CD4-positive, alpha-beta T cell treated with Interleukin-17A for 4 hours (primary cell): Measurements from ENCODE around the gene MRPL38.
"Not testable (repeated sequence)": the region's sequence is repeated elsewhere in the genome, so short reads cannot be mapped to it uniquely, and the experiment has no call there.

Experiments used
- DNase-seq: peaks from one replicate; pipeline ENCODE4 v3.0.0-alpha.2; 2020; ENCODE audit warnings: mixed read lengths

Gene MRPL38

DNA sequence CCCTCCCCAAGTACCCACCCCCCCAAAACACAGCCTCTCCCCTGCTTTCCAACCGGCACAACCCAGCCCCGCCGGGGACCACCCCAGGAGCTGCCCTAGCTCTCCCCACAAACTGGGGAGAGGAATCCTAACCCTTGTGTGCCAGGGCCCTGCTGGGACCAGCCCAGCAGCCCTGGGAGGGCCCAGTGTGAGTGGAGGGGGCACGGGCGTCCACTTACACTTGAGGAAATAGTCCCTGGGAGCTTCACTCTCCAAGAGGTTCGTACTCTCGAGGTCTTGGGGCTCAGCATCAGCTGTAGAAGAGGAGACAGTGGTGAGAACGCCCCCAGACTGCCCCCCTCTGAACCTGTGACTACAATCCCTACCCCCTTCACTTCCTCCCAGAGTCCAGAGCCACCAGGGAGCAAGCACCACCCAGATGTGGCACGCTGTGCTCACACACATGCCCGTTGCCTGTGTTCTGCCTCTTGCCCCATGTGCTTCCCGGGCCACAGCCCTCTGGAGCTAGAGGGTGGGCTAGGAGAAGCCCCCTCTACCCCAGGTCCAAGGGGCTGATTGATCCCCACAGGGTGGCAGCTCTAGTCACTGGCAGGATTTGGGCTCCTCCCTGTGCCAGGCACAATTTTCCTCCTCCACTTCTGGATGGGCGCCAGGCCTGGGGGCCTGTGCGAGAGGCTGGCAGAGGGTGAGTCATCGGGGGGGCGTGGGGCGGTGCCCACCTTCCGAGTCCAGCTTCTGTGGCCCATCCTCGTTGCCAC is 29.3 kb downstream of the MRPL38 start:
- DNase-seq: no peak

DNA sequence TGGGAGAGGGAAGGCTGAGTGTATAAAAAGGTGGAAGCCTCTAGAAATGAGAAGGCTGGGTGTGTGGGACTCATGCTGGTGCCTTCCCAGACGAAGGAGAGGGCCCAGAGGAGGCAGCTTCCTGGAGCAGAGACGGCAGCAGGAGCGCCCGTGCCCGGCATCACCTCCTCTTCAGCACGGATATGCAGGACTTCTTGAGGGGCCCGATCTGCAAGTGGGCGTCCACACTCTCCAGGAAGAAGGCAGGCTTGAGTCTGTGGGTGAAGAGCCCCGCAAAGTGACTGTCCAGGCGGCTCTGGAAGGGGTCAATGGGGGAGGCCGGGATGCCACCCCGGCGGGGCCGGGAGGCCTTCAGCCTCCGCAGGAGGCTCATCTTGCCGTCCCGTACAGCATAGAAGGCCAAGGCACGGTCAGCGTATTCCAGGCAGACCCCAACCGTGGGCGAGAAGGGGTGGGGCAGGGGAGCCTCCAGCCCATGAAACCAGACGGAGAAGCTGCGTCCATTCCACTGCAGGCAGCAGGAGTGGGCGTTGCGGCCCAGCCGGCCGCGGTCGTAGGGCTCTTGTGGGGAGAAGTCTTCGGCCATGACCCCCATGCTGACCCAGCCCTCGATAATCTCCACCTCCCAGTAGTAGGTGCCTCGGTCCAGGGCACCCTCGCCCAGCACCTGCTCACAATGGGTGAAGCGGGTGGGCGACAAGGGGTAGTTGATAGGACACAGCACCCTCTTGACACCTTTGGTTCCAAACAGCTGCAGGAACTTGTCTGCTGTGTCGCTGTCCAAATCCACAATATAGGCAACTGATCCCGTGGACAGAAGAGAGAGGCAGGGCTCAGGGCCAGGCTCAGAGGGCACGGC is 30.1 kb downstream of the MRPL38 start:
- DNase-seq: no peak

DNA sequence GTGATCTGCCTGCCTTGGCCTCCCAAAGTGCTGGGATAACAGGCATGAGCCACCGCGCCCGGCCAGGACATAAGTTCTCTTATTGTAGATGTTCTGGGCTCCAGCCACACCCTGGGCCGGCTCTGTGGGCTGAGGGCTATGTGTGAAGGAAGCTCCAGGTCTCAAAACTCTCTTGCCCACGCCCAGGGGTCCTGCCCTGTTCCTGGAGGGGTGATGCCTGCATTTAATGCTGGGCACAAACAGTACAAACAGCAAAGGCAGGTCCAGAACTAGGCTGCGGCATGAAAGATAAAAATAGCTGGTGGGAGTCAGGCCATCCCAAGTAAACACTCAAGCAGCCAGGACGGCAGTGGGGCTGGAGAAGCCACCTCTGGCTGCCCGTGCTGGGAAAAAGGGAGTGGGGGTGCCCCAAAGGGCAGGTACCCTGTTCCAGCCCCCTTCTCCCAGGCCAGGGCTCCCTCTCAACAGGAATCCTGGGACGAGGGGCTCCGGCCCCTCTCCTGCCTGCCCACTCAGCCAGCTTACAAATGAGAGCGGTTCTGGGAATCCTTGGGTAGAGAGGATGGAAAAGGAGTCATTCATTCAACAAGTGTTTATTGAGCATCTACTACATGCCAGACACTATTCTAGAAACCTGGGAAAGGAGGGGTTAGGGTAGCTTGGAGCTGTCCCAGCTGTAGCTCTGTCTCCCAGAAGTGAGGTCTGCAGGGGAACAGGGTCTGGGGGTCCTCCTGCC is 30.9 kb downstream of the MRPL38 start:
- no peak for DNase-seq

DNA sequence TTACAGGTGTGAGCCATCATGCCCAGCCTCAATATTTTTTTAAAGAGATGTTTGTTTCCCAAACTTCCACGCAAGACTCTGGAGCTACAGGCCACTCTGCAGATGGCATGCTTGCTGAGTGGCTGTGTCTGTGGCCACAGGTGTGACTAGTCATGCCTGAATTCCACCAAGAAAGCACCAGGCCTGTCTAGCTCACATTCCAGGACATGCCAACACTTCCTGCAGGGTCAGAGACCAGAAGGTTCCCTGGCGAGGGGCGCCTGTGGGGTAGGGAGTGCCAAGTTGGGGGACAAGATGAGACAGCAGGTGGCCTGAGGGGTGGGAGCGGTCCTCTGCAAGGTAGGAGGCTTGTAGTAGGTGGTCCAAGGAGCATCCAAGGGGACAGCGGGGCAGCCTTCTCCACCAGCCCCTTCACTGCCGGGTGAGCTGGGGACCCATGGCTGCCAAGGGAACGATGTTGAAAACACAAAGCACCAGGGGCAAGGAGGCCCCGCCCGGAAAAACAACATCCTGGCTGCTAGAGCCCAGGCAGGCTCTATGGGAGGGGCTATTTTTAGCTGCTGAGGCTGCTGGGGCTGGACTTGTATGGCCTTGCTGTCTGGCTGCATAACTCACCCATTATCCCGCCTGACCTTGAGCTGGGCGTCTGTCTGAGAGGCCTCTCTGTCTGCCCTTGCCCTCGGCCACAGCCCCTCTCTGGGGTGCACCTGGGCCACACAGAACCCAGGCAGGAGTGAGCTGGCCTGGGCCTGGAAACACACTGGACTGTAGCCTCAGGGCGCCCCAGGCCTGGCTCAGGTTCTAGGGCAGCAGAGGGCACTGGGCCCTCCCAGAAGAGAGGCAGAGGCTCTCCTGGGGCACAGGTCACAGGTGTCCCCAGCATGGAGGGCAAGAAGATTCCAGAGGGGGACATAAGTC is 32.0 kb downstream of the MRPL38 start:
- DNase-seq: peak; percentile 74

DNA sequence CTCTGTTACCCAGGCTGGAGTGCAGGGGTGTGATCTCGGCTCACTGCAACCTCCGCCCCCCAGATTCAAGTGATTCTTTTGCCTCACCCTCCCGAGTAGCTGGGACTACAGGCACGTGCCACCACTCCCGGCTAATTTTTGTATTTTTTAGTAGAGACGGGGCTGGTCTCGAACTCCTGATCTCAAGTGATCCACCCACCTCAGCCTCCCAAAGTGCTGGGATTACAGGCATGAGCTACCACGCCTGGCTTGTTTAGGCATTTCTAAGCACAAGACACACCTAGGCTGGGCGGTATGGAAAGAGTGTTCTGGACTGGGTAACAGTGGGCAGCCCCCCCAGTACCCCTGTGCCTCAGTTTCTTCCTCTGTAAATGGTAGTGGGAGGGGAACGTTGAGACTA is 34.5 kb downstream of the MRPL38 start:
- not testable (repeated sequence) for DNase-seq

DNA sequence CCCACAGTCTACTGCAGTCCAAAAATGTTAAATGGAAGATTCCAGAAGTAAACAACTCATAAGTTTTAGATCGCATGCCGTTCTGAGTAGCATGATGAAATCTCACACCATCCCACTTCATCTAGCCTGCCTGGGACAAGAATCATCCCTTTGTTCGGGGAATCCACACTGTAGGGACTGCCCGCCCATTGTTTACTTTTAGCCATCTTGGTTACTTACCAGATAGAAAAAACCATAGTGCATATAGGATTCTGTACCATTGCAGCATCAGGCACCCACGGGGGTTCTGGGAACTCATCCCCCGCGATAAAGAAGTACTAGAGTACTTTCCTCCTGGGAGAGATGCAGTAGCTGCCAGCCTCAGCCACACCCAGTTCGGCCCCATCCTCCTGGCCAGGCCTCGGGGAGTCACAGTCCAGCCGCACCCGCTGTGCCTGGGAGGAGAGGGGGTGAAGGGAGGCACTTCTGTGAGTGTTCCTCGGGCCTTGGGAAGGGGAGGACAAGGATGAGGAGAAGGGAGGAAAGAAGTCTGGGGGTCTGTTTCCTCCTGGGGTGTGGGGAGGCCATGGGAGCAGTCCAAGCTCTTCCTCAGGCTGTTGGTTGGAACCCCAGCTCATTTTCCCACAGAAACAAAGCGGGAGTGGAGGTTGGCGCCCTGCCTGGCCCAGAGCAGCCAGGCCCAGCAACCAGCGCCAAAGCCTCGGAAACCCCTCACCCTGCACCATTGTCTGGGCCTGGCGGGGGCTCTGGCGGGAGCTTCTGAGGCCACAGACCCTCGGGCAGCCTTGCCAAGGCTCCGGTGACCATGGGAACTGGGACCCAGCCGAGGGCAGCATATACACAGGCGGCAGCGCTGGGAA is 35.2 kb downstream of the MRPL38 start:
- no peak for DNase-seq

DNA sequence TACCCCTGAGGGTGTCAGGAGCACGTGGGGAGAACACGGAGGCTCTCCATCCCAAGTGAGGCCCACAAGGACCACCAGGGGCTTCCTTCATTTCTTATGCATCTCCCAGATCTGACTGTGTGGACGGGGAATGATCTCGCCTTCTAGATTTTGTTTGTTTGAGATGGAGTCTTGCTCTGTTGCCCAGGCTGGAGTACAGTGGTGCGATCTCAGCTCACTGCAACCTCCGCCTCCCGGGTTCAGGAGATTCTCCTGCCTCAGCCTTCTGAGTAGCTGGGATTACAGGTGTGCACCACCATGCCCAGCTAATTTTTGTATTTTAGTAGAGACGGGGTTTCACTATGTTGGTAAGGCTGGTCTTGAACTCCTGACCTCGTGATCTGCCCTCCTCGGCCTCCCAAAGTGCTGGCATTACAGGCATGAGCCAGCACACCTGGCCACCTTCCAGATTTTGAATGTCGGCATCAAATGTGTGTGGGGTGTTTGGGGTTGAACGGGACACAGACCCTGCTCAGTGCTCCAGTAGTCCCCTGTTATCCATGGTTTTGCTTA is 35.9 kb downstream of the MRPL38 start:
- not testable (repeated sequence) for DNase-seq

DNA sequence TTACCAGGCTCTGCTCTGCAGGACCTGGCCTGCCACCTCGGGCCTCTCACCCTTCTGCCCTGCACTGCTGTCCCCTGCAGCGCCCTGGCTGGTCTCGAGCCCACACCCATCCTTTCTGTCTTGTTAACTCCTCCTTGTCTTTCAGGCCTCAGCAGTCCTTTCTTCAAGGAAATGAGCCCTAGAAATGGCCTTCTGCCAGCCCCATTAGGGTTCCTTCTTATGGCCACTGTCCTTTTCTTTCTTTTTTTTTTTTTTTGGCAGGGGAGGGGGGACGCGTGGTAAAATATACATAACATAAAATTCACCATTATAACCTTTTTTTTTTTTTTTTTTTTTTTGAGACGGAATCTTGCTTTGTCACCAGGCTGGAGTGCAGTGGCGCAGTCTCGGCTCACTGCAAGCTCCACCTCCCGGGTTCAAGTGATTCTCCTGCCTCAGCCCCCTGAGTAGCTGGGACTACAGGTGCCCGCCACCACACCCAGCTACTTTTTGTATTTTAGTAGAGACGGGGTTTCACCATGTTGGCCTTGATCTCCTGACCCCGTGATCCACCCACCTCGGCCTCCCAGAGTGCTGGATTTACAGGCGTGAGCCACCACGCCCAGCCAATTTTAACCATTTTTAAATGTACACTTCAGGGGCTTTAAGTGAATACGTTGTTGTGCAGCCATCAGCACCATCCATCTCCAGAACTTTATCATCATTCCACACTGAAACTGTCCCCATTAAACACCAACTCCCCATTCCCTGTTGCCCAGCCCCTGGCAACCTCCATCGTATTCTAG is 39.1 kb downstream of the MRPL38 start:
- DNase-seq: not testable (repeated sequence)

DNA sequence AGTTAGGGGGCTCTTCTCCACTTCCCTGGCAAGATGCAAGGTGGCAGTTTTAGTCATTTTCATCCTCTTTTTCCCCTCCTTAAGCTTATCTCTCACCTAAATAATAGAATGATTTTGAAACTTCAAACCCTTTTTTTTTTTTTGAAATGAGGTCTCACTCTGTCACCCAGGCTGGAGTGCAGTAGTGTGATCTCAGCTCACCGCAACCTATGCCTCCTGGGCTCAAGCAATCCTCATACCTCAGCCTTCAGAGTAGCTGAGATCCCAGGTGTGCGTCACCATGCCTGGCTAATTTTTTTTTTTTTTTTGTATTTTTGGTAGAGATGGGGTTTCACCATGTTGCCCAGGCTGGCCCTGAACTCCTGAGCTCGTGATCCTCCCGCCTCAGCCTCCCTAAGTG is 39.8 kb downstream of the MRPL38 start:
- DNase-seq: peak; percentile 29

DNA sequence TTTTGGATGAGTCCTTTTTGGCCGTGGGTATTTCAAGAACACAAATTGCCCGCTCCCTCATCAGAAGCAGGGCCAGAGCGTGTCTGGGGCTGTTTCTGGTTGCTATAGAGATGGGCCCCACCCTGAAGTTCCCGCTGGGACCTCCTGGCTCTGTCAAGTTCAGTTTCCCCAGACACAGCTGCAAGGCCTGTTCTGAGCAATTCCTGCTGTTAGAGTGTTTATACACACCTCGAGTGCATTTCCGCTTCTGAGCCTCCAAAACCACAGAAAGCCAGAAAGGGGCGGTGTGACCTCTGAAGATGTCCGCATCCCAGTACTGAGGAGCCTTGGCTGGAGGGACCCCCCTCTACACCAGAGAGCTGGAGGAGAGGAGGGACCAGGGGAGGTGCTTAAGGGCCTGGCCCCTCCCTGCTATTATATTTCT is 40.2 kb downstream of the MRPL38 start:
- peak; percentile 44 for DNase-seq

DNA sequence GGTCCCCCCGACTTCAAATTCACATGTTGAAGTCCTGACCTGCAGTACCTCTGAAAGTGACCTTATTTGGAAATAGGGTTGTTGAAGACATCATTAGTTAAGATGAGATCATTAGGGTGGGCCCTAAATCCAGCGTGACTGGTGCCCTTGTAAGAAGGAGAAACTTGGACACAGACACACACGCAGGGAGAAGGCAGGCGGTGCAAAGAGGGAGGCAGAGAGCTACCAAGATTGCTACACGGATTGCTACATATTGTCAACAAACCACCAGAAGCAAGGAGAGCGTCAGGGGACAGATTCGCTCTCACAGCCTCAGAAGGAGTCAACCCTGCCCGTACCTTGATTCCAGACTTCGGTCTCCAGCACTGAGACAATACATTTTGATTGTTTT is 42.8 kb downstream of the MRPL38 start:
- no peak for DNase-seq

DNA sequence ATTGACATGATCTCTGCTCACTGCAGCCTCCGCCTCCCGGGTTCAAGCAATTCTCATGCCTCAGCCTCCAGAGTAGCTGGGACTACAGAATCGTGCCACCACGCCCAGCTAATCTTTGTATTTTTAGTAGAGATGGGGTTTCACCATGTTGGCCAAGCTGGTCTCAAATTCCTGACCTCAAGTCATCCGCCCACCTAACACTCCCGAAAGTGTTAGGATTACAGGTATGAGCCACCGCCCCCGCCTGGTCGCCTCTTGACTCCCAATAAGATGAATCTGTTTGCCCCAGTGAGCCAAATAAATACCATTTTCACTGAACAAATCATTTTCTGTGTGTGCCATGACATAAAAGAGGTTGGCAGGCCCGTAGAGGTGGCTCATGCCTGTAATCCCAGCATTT is 45.3 kb downstream of the MRPL38 start:
- not testable (repeated sequence) for DNase-seq

DNA sequence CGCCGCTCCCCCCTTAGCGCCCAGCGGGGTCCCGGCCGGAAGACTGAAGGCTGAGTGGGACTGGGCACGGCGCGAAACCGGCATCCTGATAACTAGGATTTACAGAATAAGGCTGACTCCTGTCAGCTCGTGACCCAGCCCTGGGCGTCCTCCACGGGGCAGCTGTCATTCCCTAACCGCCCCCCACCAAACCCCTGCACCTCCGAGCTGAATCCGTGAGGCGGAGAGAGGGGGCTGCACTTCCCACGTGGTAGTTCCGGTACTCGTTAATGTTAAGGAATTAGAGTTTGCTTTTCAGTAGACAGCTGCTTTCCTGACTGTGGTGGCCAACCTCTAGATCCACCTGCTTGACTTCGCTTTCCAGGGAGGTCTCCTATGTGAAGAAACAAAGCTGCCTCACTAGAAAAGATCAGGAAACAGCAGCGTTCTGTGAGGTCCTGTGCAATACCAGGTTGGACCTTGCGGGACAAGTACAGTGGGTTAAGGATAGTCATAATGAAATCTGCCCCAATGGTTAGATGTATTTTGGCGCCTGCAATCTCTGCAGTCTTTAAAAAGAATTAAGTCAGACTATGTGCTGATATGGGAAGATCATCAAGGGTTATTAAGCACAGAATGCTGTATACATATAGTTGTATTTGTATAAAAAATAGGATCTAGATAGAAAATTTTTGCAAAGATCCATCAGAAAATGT is 48.5 kb downstream of the MRPL38 start:
- DNase-seq: peak; percentile 54

DNA sequence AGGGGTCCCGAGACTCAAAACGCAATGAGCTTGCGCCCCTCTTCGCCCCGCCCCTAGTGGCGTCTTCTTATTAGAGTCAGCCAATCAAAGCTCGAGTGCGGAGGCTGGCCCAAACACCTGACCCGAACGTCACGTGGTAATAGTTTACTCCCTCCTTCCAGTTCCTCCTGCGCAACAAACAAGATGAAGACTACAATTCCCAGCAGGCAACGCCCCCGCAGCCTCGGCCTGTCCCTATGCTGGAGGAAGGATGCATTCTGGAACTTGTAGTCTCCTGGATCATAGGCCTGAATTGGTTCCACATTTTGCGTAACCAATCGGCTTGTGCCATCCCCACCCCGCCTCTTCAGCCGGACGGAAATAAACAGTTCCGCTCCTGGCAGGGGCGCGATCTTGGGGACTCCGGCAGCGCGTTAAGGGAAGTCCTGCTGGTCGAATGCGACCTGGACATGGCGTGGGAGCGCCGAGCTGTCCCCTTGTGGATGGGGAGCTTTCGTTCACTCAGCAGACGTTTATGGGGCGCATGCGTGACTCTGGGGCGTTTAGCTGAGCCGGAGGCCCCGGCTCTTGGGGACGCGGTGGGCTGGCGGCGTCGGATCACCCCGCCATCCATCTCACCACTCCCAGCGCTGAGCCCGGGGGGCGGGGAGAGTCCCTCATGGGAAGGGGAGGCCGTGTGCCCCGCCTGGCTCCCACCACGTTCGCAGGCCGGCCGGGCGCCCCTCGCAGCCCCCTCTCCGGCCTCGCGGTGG is 49.2 kb downstream of the MRPL38 start, which contains the start of gene WBP2:
Gene WBP2, minus strand, starts transcription at position 26 of the 752 bp plus-strand sequence. CDS start 38 bp downstream, outside the sequence.
- peak; percentile 98 for DNase-seq

DNA sequence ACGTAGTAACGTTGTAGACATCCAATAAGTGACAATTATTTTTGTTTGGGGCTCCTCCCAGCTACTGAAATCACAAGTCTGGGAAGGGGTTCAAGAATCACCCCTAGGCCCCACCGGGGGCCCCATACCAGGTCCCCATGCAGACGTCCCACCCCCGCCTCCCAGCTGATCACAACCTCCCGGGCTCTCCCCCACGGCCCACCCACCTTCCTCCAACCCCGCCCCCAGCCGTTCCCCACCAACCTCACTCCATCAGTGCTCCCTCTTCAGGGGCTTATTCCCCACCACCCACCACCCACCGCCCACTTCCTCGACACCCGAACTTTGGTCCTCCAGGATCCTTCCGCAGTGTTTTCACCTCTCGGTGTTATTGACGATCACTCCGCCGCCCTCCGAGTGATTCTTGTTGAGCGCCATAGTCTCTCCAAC is 49.8 kb downstream of the MRPL38 start:
- no peak for DNase-seq

DNA sequence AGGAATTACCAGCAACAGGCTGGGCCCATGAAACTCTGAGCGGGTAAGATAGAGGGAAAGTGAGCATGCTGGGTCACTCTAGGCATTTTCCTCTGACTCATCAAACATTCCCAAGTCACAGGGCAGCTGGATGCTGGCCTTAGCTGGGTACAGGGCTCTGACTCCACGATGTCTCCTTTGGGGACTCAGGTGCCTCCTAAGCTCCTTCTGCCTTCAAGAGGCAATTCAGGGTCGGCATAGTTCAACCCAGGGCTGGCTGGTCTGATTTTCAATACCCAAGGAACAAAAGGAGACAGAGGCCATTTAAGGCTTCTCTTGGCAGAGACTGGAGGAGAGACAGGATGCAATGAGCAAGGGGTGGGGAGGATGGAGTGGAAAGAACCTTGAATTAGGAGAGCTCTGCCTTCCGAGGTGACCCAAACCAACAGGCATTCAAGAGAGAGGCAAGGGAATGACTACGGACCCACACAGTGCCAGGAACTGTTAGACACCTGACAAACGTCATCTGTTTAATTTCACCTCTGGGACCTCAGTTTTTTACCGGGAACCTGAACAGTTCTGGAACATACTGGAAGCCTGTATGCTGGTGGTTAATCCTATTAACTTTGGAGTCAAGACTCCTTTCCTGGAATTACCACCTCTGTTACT is 50.5 kb downstream of the MRPL38 start:
- no peak for DNase-seq

DNA sequence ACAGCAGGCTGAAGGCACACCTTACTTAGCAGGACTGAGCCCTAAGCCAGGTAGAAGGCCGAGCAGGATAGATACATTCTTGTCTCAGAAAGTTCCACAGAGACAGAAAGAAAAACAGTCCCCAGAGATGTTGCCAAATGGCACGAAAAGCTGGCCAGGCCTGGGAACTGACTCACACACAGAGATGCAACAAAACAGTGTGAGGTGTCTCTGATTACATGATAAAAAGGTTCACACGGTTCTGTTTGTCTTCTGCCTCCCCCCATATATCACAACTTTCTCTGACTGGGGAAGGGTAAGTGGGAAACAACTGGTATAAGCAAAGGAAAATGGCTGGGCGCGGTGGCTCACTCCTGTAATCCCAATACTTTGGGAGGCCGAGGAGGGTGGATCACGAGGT is 51.3 kb downstream of the MRPL38 start:
- DNase-seq: no peak

DNA sequence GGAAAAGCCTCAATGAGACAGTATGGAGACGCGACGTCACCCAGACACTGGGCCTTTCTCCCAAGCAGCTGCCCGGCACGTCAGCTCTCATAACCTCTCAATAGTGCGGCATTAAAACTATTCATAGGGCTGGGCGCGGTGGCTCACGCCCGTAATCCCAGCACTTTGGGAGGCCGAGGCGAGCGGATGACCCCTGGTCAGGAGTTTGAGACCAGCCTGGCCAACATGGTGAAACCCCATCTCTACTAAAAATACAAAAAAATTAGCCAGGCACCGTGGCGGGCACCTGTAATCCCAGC is 53.0 kb downstream of the MRPL38 start:
- not testable (repeated sequence) for DNase-seq
